A549 treated with ZK216348 at 1 μM for 4 hours (cell line): ENCODE results near the gene ZNRF3. TPM values are rescaled to one million over a fixed set of nuclear protein-coding genes. Genes with fewer than 3 reads are reported as not detected.

Experiments
- total RNA-seq: library from RNA; stranded (reverse); fragments of 200-300 nt; extraction: Qiagen RNA extraction; gene quantifications from 5 replicates; pipeline ENCODE4 v1.2.3, GENCODE V29; 2022; ENCODE audit warnings: low read depth

Gene ZNRF3
- 4.2 to 8.0 TPM (median 7.1 TPM) in 5 replicates for total RNA-seq

DNA sequence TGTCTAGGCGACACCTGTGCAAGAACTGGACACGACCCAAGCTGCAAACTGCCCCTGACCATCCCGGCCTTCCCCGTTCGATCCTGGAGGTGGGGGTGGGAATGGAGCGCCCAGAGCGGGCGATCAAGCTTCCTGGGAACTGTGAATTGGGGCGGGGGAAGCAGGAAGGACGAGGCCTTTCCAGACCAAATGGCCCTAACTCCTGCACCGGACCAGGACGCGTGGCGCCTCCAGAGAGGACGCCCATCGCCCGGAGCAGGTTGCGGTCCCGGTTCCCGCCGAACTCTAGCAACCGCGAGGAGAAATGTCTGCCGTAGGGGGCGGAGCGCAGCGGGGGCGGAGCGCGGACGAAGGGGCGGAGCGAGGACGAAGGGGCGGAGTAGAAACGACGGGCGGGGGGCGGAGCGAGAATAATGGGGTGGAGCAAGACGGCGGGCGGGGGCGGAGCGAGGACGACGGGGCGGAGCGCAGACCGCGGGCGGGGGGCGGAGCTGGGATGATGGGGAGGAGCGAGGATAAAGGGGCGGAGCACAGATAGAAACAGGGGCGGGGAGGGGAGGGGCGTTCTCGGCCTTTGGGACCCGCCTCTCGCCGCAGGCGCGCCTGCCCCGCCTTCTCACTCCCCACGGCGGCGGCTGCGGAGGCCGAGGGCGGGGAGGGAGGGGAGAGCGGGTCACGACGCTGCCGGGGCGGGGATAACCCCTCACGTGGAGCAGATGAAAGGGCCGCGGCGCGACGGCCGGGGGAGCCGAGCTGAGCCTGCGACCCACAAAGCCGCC lies at the start of gene ZNRF3:
Gene ZNRF3 (plus strand): TSS at position 695 of the 779 bp plus-strand sequence. CDS start 195 bp downstream, outside the sequence.

DNA sequence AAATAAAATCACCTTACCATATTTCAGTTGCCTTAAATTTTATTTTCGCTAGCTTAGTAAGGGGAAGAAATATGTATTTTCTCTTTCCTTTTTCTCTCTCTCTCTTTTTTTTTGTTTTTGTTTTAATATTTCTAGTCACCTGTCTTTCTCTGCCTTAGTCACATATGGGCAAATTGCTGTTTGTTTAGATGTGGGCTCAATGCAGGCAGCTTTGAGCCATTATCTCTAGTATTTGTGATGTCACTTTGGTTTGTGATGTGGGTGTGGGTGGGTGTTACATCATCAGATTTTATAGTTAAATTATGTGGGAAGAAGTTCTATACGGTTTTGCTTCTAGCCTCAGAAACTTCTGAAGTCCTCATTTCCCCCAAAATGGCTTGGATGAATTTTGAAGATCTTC lies 178.4 kb downstream of the ZNRF3 start, which contains the start of gene C22orf31:
Gene C22orf31 (minus strand): TSS at position 59 of the 400 bp plus-strand sequence. CDS start 39 bp downstream, at position 20.

DNA sequence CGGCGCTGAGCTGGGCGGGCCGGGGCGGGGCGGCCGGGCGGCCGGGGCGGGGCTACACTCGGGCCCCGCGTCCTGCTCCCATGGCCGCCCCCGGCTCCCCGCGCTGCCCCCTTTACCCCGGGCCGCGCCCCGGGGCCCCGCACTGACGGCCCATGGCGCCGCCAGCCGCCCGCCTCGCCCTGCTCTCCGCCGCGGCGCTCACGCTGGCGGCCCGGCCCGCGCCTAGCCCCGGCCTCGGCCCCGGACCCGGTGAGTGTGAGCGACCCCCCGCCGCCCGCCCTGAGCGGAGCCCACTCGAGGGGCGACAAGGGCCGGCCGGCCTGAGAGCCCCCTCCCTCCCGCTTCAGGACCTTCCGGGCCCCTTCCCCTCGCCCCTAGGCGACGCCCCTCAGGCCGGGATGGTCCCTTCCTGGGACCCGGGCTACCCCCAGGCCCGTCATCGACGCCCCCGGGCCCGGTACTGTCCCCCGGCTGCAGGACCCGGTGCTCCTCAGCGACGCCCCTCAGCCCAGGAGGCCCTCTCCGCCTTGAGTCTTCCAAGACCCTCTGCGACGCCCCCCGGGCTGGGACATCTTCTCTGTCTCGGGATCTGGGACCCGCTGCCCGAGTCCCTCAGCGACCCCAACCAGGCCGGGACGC lies 189.7 kb downstream of the ZNRF3 start, which contains the start of gene KREMEN1:
Gene KREMEN1 (plus strand): TSS at position 57 of the 639 bp plus-strand sequence. CDS start 96 bp downstream, at position 153.

Other genes with a start within 250 kb of the ZNRF3 start
- 2.5 to 3.8 TPM (median 3.5 TPM) in 5 replicates for gene TTC28, start 203.7 kb upstream of the ZNRF3 start, total RNA-seq
- 8.6 to 10.6 TPM (median 9.7 TPM) in 5 replicates for gene CHEK2, start 141.8 kb upstream of the ZNRF3 start, total RNA-seq
- gene HSCB, start 141.5 kb upstream of the ZNRF3 start, total RNA-seq, result 9.2 to 12.3 TPM (median 11.4 TPM) in 5 replicates
- 6.5 to 12.4 TPM (median 11.0 TPM) in 5 replicates for gene CCDC117, start 110.9 kb upstream of the ZNRF3 start, total RNA-seq
- gene XBP1, start 83.0 kb upstream of the ZNRF3 start, total RNA-seq, result 48.3 to 59.7 TPM (median 54.0 TPM) in 5 replicates
- gene C22orf31, start 178.3 kb downstream of the ZNRF3 start, total RNA-seq, result not detected in 5 replicates
- gene KREMEN1, start 189.5 kb downstream of the ZNRF3 start, total RNA-seq, result 2.6 to 5.4 TPM (median 4.2 TPM) in 5 replicates